CD14-positive monocyte (primary cell): ENCODE results near the gene OR8B3. TPM values are rescaled to one million over a fixed set of nuclear protein-coding genes. Genes with fewer than 3 reads are reported as not detected.

Source experiments
- DNase-seq, 3 donors: peaks; one replicate each; pipeline ENCODE4 v3.0.0-alpha.2; 2011 to 2022
- H2AFZ ChIP-seq: 2 replicates; pipeline ENCODE4 v1.6.0; 2012; ENCODE audit warnings: mild to moderate bottlenecking, low read depth, low read length, inconsistent platforms; ENCODE audit not compliant: insufficient read depth, poor library complexity, severe bottlenecking
- H3K27ac ChIP-seq, 2 donors: 1 replicate in 1 of 2; 2 replicates in 1 of 2; pipeline ENCODE4 v1.5.1; 2012 to 2013; ENCODE audit warnings: low read length in 2 of 2, control low read depth in 1 of 2, inconsistent platforms in 1 of 2, low read depth in 1 of 2, mild to moderate bottlenecking in 1 of 2
- H3K27me3 ChIP-seq, 2 donors: one replicate each; pipeline versions ENCODE4 v1.6.0 to v1.6.1; 2011 to 2013; ENCODE audit warnings: low read length in 2 of 2; ENCODE audit not compliant: control insufficient read depth in 2 of 2, insufficient read depth in 2 of 2
- H3K36me3 ChIP-seq, 2 donors: replicated peaks in 1 of 2; 1 replicate in 1 of 2; 2 replicates in 1 of 2; pipeline versions ENCODE4 v1.5.1 to v1.6.1; 2012 to 2013; ENCODE audit warnings: low read length in 2 of 2, control low read depth in 1 of 2, inconsistent platforms in 1 of 2, mild to moderate bottlenecking in 1 of 2; ENCODE audit not compliant: insufficient read depth in 2 of 2, control insufficient read depth in 1 of 2
- H3K4me1 ChIP-seq, 2 donors: 1 replicate in 1 of 2; 2 replicates in 1 of 2; pipeline versions ENCODE4 v1.5.1 to v1.6.1; 2012 to 2013; ENCODE audit warnings: low read length in 2 of 2, control low read depth in 1 of 2, inconsistent platforms in 1 of 2, mild to moderate bottlenecking in 1 of 2, moderate library complexity in 1 of 2; ENCODE audit not compliant: insufficient read depth in 2 of 2, control insufficient read depth in 1 of 2
- H3K4me2 ChIP-seq: replicated peaks from 2 replicates; pipeline ENCODE3; 2012; ENCODE audit warnings: low read length, moderate library complexity, mild to moderate bottlenecking; ENCODE audit not compliant: poor library complexity, severe bottlenecking; ENCODE audit errors: extremely low read depth
- H3K4me3 ChIP-seq, 3 experiments: fragments of 200-600 bp in 1 of 3; sonication (generic) in 1 of 3; replicated peaks in 1 of 3; 1 replicate in 2 of 3; 2 replicates in 1 of 3; pipeline ENCODE4 v1.5.1; 2011 to 2013; ENCODE audit warnings: low read length in 3 of 3, mild to moderate bottlenecking in 3 of 3, control low read depth in 2 of 3, low read depth in 2 of 3, inconsistent platforms in 1 of 3, moderate library complexity in 1 of 3
- H3K79me2 ChIP-seq: 2 replicates; pipeline ENCODE4 v1.6.0; 2012; ENCODE audit warnings: mild to moderate bottlenecking, control low read depth, inconsistent platforms, low read length, moderate library complexity; ENCODE audit not compliant: insufficient read depth
- H3K9ac ChIP-seq: 2 replicates; pipeline ENCODE4 v1.6.0; 2017; ENCODE audit warnings: low read length, mild to moderate bottlenecking; ENCODE audit not compliant: insufficient read depth, poor library complexity, severe bottlenecking
- H3K9me3 ChIP-seq, 2 donors: replicated peaks in 1 of 2; 1 replicate in 1 of 2; 2 replicates in 1 of 2; pipeline versions ENCODE4 v1.5.1 to v1.6.1; 2012 to 2013; ENCODE audit warnings: low read length in 2 of 2, control low read depth in 1 of 2; ENCODE audit not compliant: control insufficient read depth in 1 of 2, insufficient read depth in 1 of 2
- H4K20me1 ChIP-seq: 2 replicates; pipeline ENCODE4 v1.6.0; 2012; ENCODE audit warnings: mild to moderate bottlenecking, low read length, control low read depth, moderate library complexity; ENCODE audit not compliant: insufficient read depth
- H3K27ac Mint-ChIP-seq, 7 donors: one replicate each; pipeline ENCODE4 v1.8.0; 2020; ENCODE audit warnings: mild to moderate bottlenecking in 7 of 7, mixed read lengths in 7 of 7, moderate library complexity in 6 of 7, inconsistent platforms in 2 of 7
- H3K27me3 Mint-ChIP-seq, 3 donors: one replicate each; pipeline ENCODE4 v1.8.0; 2021 to 2022; ENCODE audit warnings: low read depth in 3 of 3, mild to moderate bottlenecking in 3 of 3, mixed read lengths in 3 of 3, moderate library complexity in 3 of 3, inconsistent platforms in 1 of 3
- H3K36me3 Mint-ChIP-seq, 2 donors: one replicate each; pipeline ENCODE4 v1.8.0; 2020; ENCODE audit warnings: mixed read lengths in 2 of 2, inconsistent platforms in 1 of 2, mild to moderate bottlenecking in 1 of 2
- H3K4me1 Mint-ChIP-seq: one replicate; pipeline ENCODE4 v1.8.0; 2020; ENCODE audit warnings: mild to moderate bottlenecking, mixed read lengths
- H3K4me3 Mint-ChIP-seq, 2 donors: one replicate each; pipeline ENCODE4 v1.8.0; 2020; ENCODE audit warnings: mild to moderate bottlenecking in 2 of 2, mixed read lengths in 2 of 2, moderate library complexity in 1 of 2
- H3K9me3 Mint-ChIP-seq, 7 donors: one replicate each; pipeline ENCODE4 v1.8.0; 2020 to 2022; ENCODE audit warnings: mixed read lengths in 7 of 7, mild to moderate bottlenecking in 6 of 7, moderate library complexity in 6 of 7, inconsistent platforms in 2 of 7
- CTCF ChIP-seq: fragments of 200-600 bp; IDR thresholded peaks from one replicate; pipeline ENCODE4 v1.8.0; 2022; ENCODE audit warnings: antibody characterized with exemption, mild to moderate bottlenecking
- WGBS: methylation state at CpG from one replicate; pipeline ENCODE4 v1.1.5; 2013; ENCODE audit warnings: missing lambda C conversion rate; ENCODE audit not compliant: insufficient coverage; 5-methylcytosine and 5-hydroxymethylcytosine counted together
- intact Hi-C, 2 donors: fragments of 100-400 bp; cut with micrococcal nuclease; formaldehyde crosslinking; loops; one replicate each; pipeline versions ENCODE4 v1.15.0 to v1.15.1; 2023
- polyA plus RNA-seq, 3 donors: library from polyadenylated mRNA; depleted of rRNA in 1 of 3; unstranded in 2 of 3; stranded (reverse) in 1 of 3; fragments of 300-500 nt in 2 of 3; fragments of >200 nt in 1 of 3; fragmentation: Illumina TruSeq in 2 of 3; gene quantifications; 1 replicate in 2 of 3; 2 replicates in 1 of 3; pipeline ENCODE4 v1.2.3, GENCODE V29; 2012 to 2021

Gene OR8B3
- polyA plus RNA-seq, 3 donors: not detected

GRCh38 chr11:124380585-124380984 is 18.2 kb downstream of the OR8B3 start:
- no peaks in the 10 kb centered on the region for H3K79me2 ChIP-seq
- no peaks in the 10 kb centered on the region for H3K9me3 ChIP-seq
- no peak for DNase-seq
- H3K27me3 Mint-ChIP-seq: no peaks in the 10 kb centered on the region
- no peak overlapping the region for H3K9ac ChIP-seq
- intact Hi-C loops: no loop called here
- H3K4me3 ChIP-seq: no peak overlapping the region
- H3K27me3 ChIP-seq: no peaks in the 10 kb centered on the region
- H3K4me3 Mint-ChIP-seq: no peak overlapping the region
- TF ChIP-seq CTCF: no peak
- no peaks in the 10 kb centered on the region for H3K4me1 Mint-ChIP-seq
- H3K36me3 Mint-ChIP-seq: no peaks in the 10 kb centered on the region
- no CpG with 5 or more reads among the region's 2 CpGs for WGBS
- no peak overlapping the region for H3K27ac Mint-ChIP-seq
- no peaks in the 10 kb centered on the region for H3K36me3 ChIP-seq
- H3K4me2 ChIP-seq: no peak overlapping the region
- H3K27ac ChIP-seq: no peak overlapping the region
- peaks cover 0 to 3% (median 0%) of the 10 kb centered on the region in 7 donors for H3K9me3 Mint-ChIP-seq
- H2AFZ ChIP-seq: no peak overlapping the region
- no peaks in the 10 kb centered on the region for H3K4me1 ChIP-seq
- no peaks in the 10 kb centered on the region for H4K20me1 ChIP-seq

GRCh38 chr11:124376280-124376679 is 22.5 kb downstream of the OR8B3 start:
- H3K36me3 ChIP-seq: no peaks in the 10 kb centered on the region
- H3K79me2 ChIP-seq: no peaks in the 10 kb centered on the region
- intact Hi-C loops: no loop called here
- H3K27ac ChIP-seq: no peak overlapping the region
- peaks cover 0 to 4% of the 10 kb centered on the region in 2 donors for H3K9me3 ChIP-seq
- no peak overlapping the region for H2AFZ ChIP-seq
- H3K4me2 ChIP-seq: no peak overlapping the region
- no peaks in the 10 kb centered on the region for H3K4me1 ChIP-seq
- no peaks in the 10 kb centered on the region for H4K20me1 ChIP-seq
- peaks cover 0 to 2% (median 0%) of the 10 kb centered on the region in 3 donors for H3K27me3 Mint-ChIP-seq
- H3K27me3 ChIP-seq: no peaks in the 10 kb centered on the region
- no peaks in the 10 kb centered on the region for H3K4me1 Mint-ChIP-seq
- no peak for DNase-seq
- H3K27ac Mint-ChIP-seq: no peak overlapping the region
- no peak overlapping the region for H3K9ac ChIP-seq
- peaks cover 0 to 4% (median 3%) of the 10 kb centered on the region in 7 donors for H3K9me3 Mint-ChIP-seq
- no peaks in the 10 kb centered on the region for H3K36me3 Mint-ChIP-seq
- H3K4me3 Mint-ChIP-seq: no peak overlapping the region
- no peak overlapping the region for H3K4me3 ChIP-seq
- 86% methylated on average over 3 of the region's 3 CpGs for WGBS
- TF ChIP-seq CTCF: no peak
